ENCODE results near the gene MYB.

GRCh38 chr6:135215160-135215559, 34.1 kb downstream of the MYB start:
- TF ChIP-seq CTCF (IDR thresholded peaks at IDR 0.05) (no peak), ZFX (IDR thresholded peaks at IDR 0.05; ENCODE audit: borderline replicate concordance) (no peak)
